Central memory CD8-positive, alpha-beta T cell (primary cell): ENCODE measurements around the gene DEFB119.
"Not testable (repeated sequence)": the region's sequence is repeated elsewhere in the genome, so short reads cannot be mapped to it uniquely, and the experiment has no call there.

Source experiments
- ATAC-seq: fragments of 150-1000 bp; cut with Tn5 transposase; replicated peaks from 2 replicates; pipeline ENCODE4 v1.10.0; 2022; ENCODE audit warnings: mild to moderate bottlenecking, moderate FRiP score, moderate number of reproducible peaks; ENCODE audit not compliant: poor library complexity, severe bottlenecking; ENCODE audit errors: extremely low read depth
- DNase-seq, 2 donors: peaks; one replicate each; pipeline ENCODE4 v3.0.0; 2021; ENCODE audit warnings: low spot score in 2 of 2
- H3K27ac Mint-ChIP-seq: one replicate; pipeline ENCODE4 v1.8.0; 2022; ENCODE audit warnings: low read depth, mild to moderate bottlenecking, moderate library complexity, mixed read lengths
- H3K27me3 Mint-ChIP-seq: one replicate; pipeline ENCODE4 v1.8.0; 2022; ENCODE audit warnings: mixed read lengths
- H3K36me3 Mint-ChIP-seq: one replicate; pipeline ENCODE4 v1.8.0; 2022; ENCODE audit warnings: mild to moderate bottlenecking, moderate library complexity, mixed read lengths; ENCODE audit not compliant: insufficient read depth
- H3K4me1 Mint-ChIP-seq: one replicate; pipeline ENCODE4 v1.8.0; 2022; ENCODE audit warnings: mixed read lengths
- H3K4me3 Mint-ChIP-seq: one replicate; pipeline ENCODE4 v1.8.0; 2022; ENCODE audit warnings: mild to moderate bottlenecking, moderate library complexity, mixed read lengths
- H3K9me3 Mint-ChIP-seq: one replicate; pipeline ENCODE4 v1.8.0; 2022; ENCODE audit warnings: mixed read lengths

The DEFB119 gene

DNA sequence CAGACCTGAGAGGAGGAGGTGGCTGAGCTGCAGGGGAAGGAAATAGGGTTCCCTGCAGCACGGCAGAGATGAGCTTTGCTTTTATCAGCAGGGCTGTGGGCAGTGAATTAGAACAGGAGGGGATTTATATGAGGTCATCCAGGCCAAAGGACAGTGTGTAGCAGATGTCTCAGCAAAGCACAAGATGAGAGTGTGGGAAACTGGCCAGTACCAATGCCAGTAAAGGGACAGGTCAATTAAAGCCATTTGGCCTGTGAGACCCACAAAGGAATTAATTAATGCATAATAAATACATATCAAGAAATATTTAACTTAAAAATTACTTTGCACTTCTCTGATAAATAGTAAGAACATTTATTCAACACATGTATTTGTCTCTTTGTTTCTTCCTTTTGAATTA, at the start of gene DEFB119:
TSS of gene DEFB119 (minus strand) at position 101 of the 400 bp plus-strand sequence. CDS start 107 bp downstream, outside the sequence.
- no peak for DNase-seq
- H3K27me3 Mint-ChIP-seq, result peaks cover 19% of the 10 kb centered on the region
- H3K4me3 Mint-ChIP-seq, result no peak within 1 kb of the TSS
- no peaks in the 10 kb centered on the region for H3K9me3 Mint-ChIP-seq
- ATAC-seq, result no peak
- no peak within 1 kb of the TSS for H3K27ac Mint-ChIP-seq
- H3K4me1 Mint-ChIP-seq, result no peaks in the 10 kb centered on the region
- H3K36me3 Mint-ChIP-seq, result peaks cover 1% of the 10 kb centered on the region

- ATAC-seq, result no peak
- H3K27ac Mint-ChIP-seq, result no peak overlapping the region
- peaks cover 45% of the 10 kb centered on the region for H3K27me3 Mint-ChIP-seq
- no peaks in the 10 kb centered on the region for H3K4me1 Mint-ChIP-seq
- DNase-seq, result no peak
- H3K36me3 Mint-ChIP-seq, result no peaks in the 10 kb centered on the region
- no peaks in the 10 kb centered on the region for H3K9me3 Mint-ChIP-seq
- H3K4me3 Mint-ChIP-seq, result no peak overlapping the region
Measured at GRCh38 chr20:31430568-31431115, 40.3 kb upstream of the DEFB119 start.

- H3K4me3 Mint-ChIP-seq, H3K27ac Mint-ChIP-seq, ATAC-seq, H3K36me3 Mint-ChIP-seq, DNase-seq, H3K9me3 Mint-ChIP-seq, H3K4me1 Mint-ChIP-seq: not testable (repeated sequence)
- H3K27me3 Mint-ChIP-seq, result peaks cover 25% of the 10 kb centered on the region
Measured at GRCh38 chr20:31427576-31427975, 37.2 kb upstream of the DEFB119 start.

DNA sequence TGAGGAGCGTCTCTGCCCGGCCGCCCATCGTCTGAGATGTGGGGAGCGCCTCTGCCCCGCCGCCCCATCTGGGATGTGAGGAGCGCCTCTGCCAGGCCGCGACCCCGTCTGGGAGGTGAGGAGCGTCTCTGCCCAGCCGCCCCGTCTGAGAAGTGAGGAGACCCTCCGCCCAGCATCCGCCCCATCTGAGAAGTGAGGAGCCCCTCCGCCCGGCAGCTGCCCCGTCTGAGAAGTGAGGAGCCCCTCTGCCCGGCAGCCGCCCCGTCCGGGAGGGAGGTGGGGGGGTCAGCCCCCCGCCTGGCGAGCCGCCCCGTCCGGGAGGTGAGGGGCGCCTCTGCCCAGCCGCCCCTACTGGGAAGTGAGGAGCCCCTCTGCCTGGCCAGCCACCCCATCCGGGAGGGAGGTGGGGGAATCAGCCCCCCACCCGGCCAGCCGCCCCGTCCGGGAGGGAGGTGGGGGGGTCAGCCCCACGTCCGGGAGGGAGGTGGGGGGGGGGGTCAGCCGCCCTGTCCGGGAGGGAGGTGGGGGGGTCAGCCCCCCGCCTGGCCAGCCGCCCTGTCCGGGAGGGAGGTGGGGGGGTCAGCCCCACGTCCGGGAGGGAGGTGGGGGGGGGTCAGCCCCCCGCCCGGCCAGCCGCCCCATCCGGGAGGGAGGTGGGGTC, 36.6 kb upstream of the DEFB119 start:
- not testable (repeated sequence) for H3K27ac Mint-ChIP-seq, ATAC-seq, H3K9me3 Mint-ChIP-seq, DNase-seq, H3K4me3 Mint-ChIP-seq, H3K36me3 Mint-ChIP-seq, H3K4me1 Mint-ChIP-seq
- H3K27me3 Mint-ChIP-seq, result peaks cover 20% of the 10 kb centered on the region

DNA sequence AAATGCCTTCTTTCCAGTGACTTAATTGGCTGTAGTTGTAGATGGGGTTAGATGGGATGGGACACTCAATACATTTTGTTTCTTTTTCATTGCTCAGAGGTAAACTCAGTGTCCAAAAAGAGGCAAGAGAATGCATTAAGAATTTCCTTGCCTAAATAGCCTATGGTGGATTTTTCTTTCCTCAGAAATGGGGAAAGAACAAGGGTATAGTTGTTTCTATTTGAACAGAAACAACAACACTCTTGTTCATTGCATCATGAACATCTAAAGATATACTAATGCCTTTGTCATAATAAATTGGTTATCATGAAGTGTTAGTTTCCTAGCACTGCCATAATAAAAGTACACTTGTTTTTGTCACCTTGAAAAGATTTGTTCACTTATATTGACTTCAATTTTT, 35.4 kb upstream of the DEFB119 start:
- DNase-seq (no peak), ATAC-seq (no peak)
- Mint-ChIP-seq H3K27me3 (peaks cover 16% of the 10 kb centered on the region), H3K36me3 (no peaks in the 10 kb centered on the region), H3K9me3 (no peaks in the 10 kb centered on the region), H3K27ac (no peak overlapping the region), H3K4me3 (no peak overlapping the region), H3K4me1 (no peaks in the 10 kb centered on the region)

- no peaks in the 10 kb centered on the region for H3K36me3 Mint-ChIP-seq
- ATAC-seq (no peak), DNase-seq (no peak)
- peaks cover 33% of the 10 kb centered on the region for H3K27me3 Mint-ChIP-seq
- no peaks in the 10 kb centered on the region for H3K4me1 Mint-ChIP-seq
- no peaks in the 10 kb centered on the region for H3K9me3 Mint-ChIP-seq
- H3K27ac Mint-ChIP-seq, result no peak overlapping the region
- H3K4me3 Mint-ChIP-seq, result no peak overlapping the region
Measured at GRCh38 chr20:31418307-31418706, 27.9 kb upstream of the DEFB119 start.

- H3K27ac Mint-ChIP-seq, result no peak overlapping the region
- H3K9me3 Mint-ChIP-seq, result no peaks in the 10 kb centered on the region
- ATAC-seq (no peak), DNase-seq (no peak)
- H3K4me3 Mint-ChIP-seq, result no peak overlapping the region
- H3K4me1 Mint-ChIP-seq, result no peaks in the 10 kb centered on the region
- peaks cover 34% of the 10 kb centered on the region for H3K27me3 Mint-ChIP-seq
- H3K36me3 Mint-ChIP-seq, result no peaks in the 10 kb centered on the region
Measured at GRCh38 chr20:31415653-31416052, 25.3 kb upstream of the DEFB119 start.

- no peak for DNase-seq
- Mint-ChIP-seq H3K9me3 (no peaks in the 10 kb centered on the region), H3K27ac (no peak overlapping the region), H3K36me3 (no peaks in the 10 kb centered on the region), H3K27me3 (peaks cover 24% of the 10 kb centered on the region), H3K4me3 (no peak overlapping the region), H3K4me1 (no peaks in the 10 kb centered on the region)
- no peak for ATAC-seq
Measured at GRCh38 chr20:31414381-31414780, 24.0 kb upstream of the DEFB119 start.

DNA sequence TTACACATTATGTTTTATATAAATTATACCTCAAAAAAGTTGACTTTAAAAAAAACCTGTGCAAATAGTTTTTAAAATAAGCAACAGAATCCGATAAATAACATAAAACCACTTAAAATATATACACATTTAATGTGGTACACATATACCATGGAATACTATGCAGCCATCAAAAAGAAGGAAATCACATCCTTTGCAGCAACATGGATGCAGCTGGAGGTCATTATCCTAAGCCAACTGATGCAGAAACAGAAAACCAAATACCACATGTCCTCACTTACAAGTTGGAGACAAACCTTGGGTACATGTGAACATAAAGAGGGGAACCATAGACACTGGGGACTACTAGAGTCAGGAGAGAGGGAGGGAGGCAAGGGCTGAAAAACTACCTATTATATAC, 19.6 kb upstream of the DEFB119 start:
- DNase-seq, result no peak
- Mint-ChIP-seq H3K9me3 (no peaks in the 10 kb centered on the region), H3K27ac (no peak overlapping the region), H3K27me3 (peaks cover 27% of the 10 kb centered on the region), H3K4me3 (no peak overlapping the region), H3K4me1 (no peaks in the 10 kb centered on the region), H3K36me3 (no peaks in the 10 kb centered on the region)
- ATAC-seq, result no peak

DNA sequence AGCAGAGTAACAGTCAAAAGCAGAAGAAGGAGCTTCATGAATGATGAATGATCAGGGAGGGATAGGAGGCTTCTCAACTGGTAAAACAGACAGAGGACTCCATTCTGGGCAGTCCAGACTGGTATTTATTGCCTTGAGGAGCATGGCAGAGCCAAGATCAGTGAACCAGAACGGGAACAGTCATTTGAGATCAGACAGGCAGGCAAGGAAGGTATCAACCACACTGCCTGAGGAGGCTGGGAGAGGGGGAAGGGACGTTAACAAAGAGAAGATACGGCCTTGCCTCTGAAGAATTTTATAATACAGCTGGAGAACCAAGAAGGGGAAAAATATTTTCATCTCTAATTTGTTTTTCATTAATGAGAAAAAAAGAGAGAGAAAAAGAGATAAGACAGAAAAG, 15.7 kb upstream of the DEFB119 start, which contains the start of gene DEFB121:
TSS of gene DEFB121 (minus strand) at position 101 of the 400 bp plus-strand sequence. CDS start at position 38, 63 bp downstream.
- Mint-ChIP-seq H3K4me3 (no peak within 1 kb of the TSS), H3K36me3 (no peaks in the 10 kb centered on the region), H3K9me3 (no peaks in the 10 kb centered on the region), H3K27ac (no peak within 1 kb of the TSS), H3K4me1 (no peaks in the 10 kb centered on the region), H3K27me3 (peaks cover 15% of the 10 kb centered on the region)
- DNase-seq (no peak), ATAC-seq (no peak)

- Mint-ChIP-seq H3K27me3 (peaks cover 15% of the 10 kb centered on the region), H3K4me3 (no peak overlapping the region), H3K36me3 (no peaks in the 10 kb centered on the region), H3K27ac (no peak overlapping the region), H3K9me3 (no peaks in the 10 kb centered on the region), H3K4me1 (no peaks in the 10 kb centered on the region)
- ATAC-seq (no peak), DNase-seq (no peak)
Measured at GRCh38 chr20:31403886-31404285, 13.5 kb upstream of the DEFB119 start.

GRCh38 chr20:31394900-31395299, 4.5 kb upstream of the DEFB119 start:
- H3K27me3 Mint-ChIP-seq, result peaks cover 7% of the 10 kb centered on the region
- no peak overlapping the region for H3K27ac Mint-ChIP-seq
- no peak overlapping the region for H3K4me3 Mint-ChIP-seq
- no peaks in the 10 kb centered on the region for H3K4me1 Mint-ChIP-seq
- DNase-seq (no peak), ATAC-seq (no peak)
- peaks cover 1% of the 10 kb centered on the region for H3K36me3 Mint-ChIP-seq
- H3K9me3 Mint-ChIP-seq, result peaks cover 6% of the 10 kb centered on the region

DNA sequence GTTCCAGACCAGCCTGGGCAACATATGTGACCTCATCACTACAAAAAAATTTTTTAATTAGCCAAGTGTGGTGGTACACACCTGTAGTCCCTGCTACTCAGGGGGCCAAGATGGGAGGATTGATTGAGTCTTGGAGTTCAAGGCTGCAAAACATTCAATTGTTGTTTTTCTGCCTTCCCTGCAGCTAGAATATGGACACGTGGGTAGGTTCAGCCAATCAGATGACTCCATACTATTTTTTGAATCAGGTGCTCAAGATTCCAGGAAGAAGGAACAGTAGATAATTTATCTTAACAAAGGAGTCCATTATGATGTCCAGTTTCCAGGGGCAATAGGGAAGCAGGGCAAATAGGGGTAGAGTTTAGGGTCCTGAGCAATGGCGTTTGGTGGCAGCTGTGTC, 2.4 kb upstream of the DEFB119 start:
- peaks cover 1% of the 10 kb centered on the region for H3K36me3 Mint-ChIP-seq
- H3K4me1 Mint-ChIP-seq, result no peaks in the 10 kb centered on the region
- DNase-seq (no peak), ATAC-seq (no peak)
- H3K27ac Mint-ChIP-seq, result no peak overlapping the region
- H3K4me3 Mint-ChIP-seq, result no peak overlapping the region
- peaks cover 19% of the 10 kb centered on the region for H3K27me3 Mint-ChIP-seq
- peaks cover 6% of the 10 kb centered on the region for H3K9me3 Mint-ChIP-seq
